A673 (cell line): ENCODE results near the gene BCL2A1. TPM values are rescaled to one million over a fixed set of nuclear protein-coding genes. Genes with fewer than 3 reads are reported as not detected.
"Not testable (repeated sequence)": the region's sequence is repeated elsewhere in the genome, so short reads cannot be mapped to it uniquely, and the experiment has no call there.

Source experiments
- Bru-seq: library from RNA; stranded (reverse); fragments of 400-500 nt; gene quantifications from one replicate; lab custom pipeline; 2021; lab: Mats Ljungman, UMichigan
- BruChase-seq, 2 experiments: library from RNA; stranded (reverse); fragments of 400-500 nt; gene quantifications; one replicate each; lab custom pipeline; 2021; lab: Mats Ljungman, UMichigan
- BruUV-seq: library from RNA; stranded (reverse); fragments of 400-500 nt; replicated peaks from 2 replicates; lab custom pipeline; 2021; lab: Mats Ljungman, UMichigan
- CTCF ChIA-PET: fragments of 300-600 bp; sonication (Branson Sonifier 250); formaldehyde crosslinking; loops from one replicate; lab custom pipeline; 2022; ENCODE audit warnings: antibody characterized with exemption; lab: Charles Lee
- POLR2A ChIA-PET: fragments of 300-600 bp; sonication (Branson Sonifier 250); formaldehyde crosslinking; loops from one replicate; lab custom pipeline; 2022; ENCODE audit warnings: antibody characterized with exemption; ENCODE audit not compliant: low non-redundant PET; lab: Charles Lee
- DNase-seq: peaks from one replicate; pipeline ENCODE4 v3.0.0-alpha.2; 2015; ENCODE audit warnings: low spot score
- H3K27ac ChIP-seq: fragments of 200-600 bp; sonication (generic); 2 replicates; pipeline ENCODE4 v1.5.1; 2016; ENCODE audit warnings: mixed run types, low read depth, mild to moderate bottlenecking, mixed read lengths, antibody characterized with exemption, low read length; ENCODE audit not compliant: poor library complexity, severe bottlenecking
- H3K27me3 ChIP-seq: fragments of 200-600 bp; sonication (generic); replicated peaks from 2 replicates; pipeline ENCODE4 v1.6.1; 2017; ENCODE audit warnings: mixed run types, low read depth, mild to moderate bottlenecking, mixed read lengths, antibody characterized with exemption, low read length; ENCODE audit not compliant: insufficient read depth, poor library complexity
- H3K36me3 ChIP-seq: fragments of 200-600 bp; sonication (generic); 2 replicates; pipeline ENCODE4 v1.6.1; 2016; ENCODE audit warnings: mixed run types, mild to moderate bottlenecking, mixed read lengths, antibody characterized with exemption, low read length; ENCODE audit not compliant: insufficient read depth, poor library complexity, severe bottlenecking
- H3K4me1 ChIP-seq: fragments of 200-600 bp; sonication (generic); 2 replicates; pipeline ENCODE4 v1.6.1; 2017; ENCODE audit warnings: mixed run types, mild to moderate bottlenecking, mixed read lengths, antibody characterized with exemption, low read length; ENCODE audit not compliant: insufficient read depth, poor library complexity, severe bottlenecking
- H3K4me3 ChIP-seq: fragments of 200-600 bp; sonication (generic); 2 replicates; pipeline ENCODE4 v1.5.1; 2016; ENCODE audit warnings: low read depth, mixed run types, mild to moderate bottlenecking, mixed read lengths, low read length; ENCODE audit not compliant: poor library complexity, severe bottlenecking
- H3K9me3 ChIP-seq: fragments of 200-600 bp; sonication (generic); 2 replicates; pipeline ENCODE4 v1.6.1; 2016; ENCODE audit warnings: mixed run types, low read depth, mild to moderate bottlenecking, mixed read lengths, antibody characterized with exemption, low read length; ENCODE audit not compliant: poor library complexity, severe bottlenecking
- EZH2 ChIP-seq: fragments of 200-600 bp; sonication (generic); IDR thresholded peaks from 2 replicates; pipeline ENCODE4 v1.6.1; 2017; ENCODE audit warnings: borderline replicate concordance, low read depth, mild to moderate bottlenecking, mixed read lengths, antibody characterized with exemption, low read length; ENCODE audit not compliant: poor library complexity, severe bottlenecking
- intact Hi-C: fragments of 100-400 bp; cut with micrococcal nuclease; formaldehyde crosslinking; loops from one replicate; pipeline ENCODE4 v1.10.0; 2022; ENCODE audit not compliant: unreplicated experiment
- long read RNA-seq: library from polyadenylated mRNA; stranded (forward); transcript quantifications from one replicate; pipeline ENCODE4 v2.0.0, GENCODE V29; 2022
- total RNA-seq: library from RNA; stranded (reverse); gene quantifications from 2 replicates; pipeline ENCODE4 v1.2.3, GENCODE V29; 2021
- TF ChIP-seq, protein P1 (sequence below): fragments of 300-800, 200-600 bp; sonication (generic); conservative IDR thresholded peaks from 2 replicates; pipeline ENCODE4 v1.5.1; 2017; ENCODE audit warnings: low read depth, mild to moderate bottlenecking, antibody characterized with exemption, low read length, moderate library complexity, mixed read lengths

The BCL2A1 gene
- total RNA-seq (not detected in 2 replicates), Bru-seq, nascent RNA (not detected), BruChase-seq, experiment 1, labeled RNA remaining after a 2-hour chase (not detected), BruChase-seq, experiment 2, labeled RNA remaining after a 6-hour chase (not detected)
- long read RNA-seq, result 0 reads

DNA sequence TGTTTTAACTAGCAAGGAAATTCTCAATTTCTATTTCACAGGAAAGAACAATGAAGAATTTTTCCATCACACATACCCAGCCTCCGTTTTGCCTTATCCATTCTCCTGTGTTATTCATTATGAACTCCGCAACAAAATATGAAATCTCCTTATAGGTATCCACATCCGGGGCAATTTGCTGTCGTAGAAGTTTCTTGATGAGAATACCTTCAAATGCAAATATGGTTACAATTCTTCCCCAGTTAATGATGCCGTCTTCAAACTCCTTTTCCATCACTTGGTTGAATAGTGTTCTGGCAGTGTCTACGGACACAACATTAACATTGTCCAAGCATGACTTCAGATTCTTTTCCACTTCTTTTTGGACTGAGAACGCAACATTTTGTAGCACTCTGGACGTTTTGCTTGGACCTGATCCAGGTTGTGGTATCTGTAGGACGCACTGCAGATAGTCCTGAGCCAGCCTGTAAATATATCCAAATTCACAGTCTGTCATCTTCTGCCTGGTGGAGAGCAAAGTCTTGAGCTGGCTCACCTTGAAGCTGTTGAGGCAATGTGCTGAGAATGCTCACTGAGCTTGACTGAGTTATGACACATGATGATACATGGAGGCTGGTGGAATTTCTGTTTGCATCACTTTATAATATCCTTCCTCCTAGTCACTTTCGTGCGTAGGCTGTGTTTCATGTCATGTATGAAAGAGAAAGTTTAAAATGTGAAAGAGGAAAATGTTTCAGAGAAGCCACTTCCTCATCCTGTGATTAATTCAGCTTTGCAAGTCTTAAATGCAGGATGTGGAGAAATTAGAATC, at the start of gene BCL2A1:
Gene BCL2A1, minus strand, starts transcription at position 573 of the 811 bp plus-strand sequence. Its CDS starts 77 bp downstream, at position 496.
- no peak within 1 kb of the TSS for H3K4me3 ChIP-seq
- no TSS peak for BruUV-seq
- CTCF ChIA-PET, result no interaction called here

DNA sequence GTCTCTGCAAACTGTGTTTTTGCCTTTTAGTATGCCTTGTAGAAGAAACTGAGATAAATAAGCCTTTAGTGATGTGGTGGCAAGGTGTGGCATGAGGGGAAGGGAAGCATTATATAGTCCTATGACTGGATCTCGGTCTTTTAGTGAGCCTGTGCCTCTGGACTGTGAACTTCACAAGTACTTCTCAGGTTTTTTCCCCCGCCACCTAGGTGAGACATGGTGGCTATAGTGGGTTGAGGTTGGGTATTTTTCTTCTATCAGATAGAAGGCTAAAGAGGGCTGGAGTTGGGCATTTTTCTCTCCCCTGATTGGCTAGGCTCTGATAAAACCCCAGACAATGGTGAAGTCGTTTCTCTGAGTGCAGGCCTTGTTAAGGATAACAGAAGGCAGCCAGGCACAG, 49.7 kb upstream of the BCL2A1 start:
- intact Hi-C loops, result no loop called here
- H3K27ac ChIP-seq, result no peak overlapping the region
- TF ChIP-seq, protein P1, sequence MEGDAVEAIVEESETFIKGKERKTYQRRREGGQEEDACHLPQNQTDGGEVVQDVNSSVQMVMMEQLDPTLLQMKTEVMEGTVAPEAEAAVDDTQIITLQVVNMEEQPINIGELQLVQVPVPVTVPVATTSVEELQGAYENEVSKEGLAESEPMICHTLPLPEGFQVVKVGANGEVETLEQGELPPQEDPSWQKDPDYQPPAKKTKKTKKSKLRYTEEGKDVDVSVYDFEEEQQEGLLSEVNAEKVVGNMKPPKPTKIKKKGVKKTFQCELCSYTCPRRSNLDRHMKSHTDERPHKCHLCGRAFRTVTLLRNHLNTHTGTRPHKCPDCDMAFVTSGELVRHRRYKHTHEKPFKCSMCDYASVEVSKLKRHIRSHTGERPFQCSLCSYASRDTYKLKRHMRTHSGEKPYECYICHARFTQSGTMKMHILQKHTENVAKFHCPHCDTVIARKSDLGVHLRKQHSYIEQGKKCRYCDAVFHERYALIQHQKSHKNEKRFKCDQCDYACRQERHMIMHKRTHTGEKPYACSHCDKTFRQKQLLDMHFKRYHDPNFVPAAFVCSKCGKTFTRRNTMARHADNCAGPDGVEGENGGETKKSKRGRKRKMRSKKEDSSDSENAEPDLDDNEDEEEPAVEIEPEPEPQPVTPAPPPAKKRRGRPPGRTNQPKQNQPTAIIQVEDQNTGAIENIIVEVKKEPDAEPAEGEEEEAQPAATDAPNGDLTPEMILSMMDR, result no peak
- no peak for TF ChIP-seq EZH2
- no peak for DNase-seq
- H3K4me3 ChIP-seq, result no peak overlapping the region
- BruUV-seq, result no TSS peak
- H3K9me3 ChIP-seq, result no peaks in the 10 kb centered on the region
- ChIA-PET POLR2A (no interaction called here), CTCF (no interaction called here)
- no peaks in the 10 kb centered on the region for H3K27me3 ChIP-seq
- H3K36me3 ChIP-seq, result no peaks in the 10 kb centered on the region
- H3K4me1 ChIP-seq, result no peaks in the 10 kb centered on the region

More for the DNA sequence above, at the start of gene BCL2A1:
- H3K27ac ChIP-seq, result no peak within 1 kb of the TSS
- no peaks in the 10 kb centered on the region for H3K9me3 ChIP-seq
- DNase-seq, result no peak
- TF ChIP-seq EZH2, result no peak
- TF ChIP-seq, protein P1, result no peak
- intact Hi-C loops, result no loop called here
- no peaks in the 10 kb centered on the region for H3K27me3 ChIP-seq
- H3K4me1 ChIP-seq, result no peaks in the 10 kb centered on the region
- POLR2A ChIA-PET, result no interaction called here
- no peaks in the 10 kb centered on the region for H3K36me3 ChIP-seq

DNA sequence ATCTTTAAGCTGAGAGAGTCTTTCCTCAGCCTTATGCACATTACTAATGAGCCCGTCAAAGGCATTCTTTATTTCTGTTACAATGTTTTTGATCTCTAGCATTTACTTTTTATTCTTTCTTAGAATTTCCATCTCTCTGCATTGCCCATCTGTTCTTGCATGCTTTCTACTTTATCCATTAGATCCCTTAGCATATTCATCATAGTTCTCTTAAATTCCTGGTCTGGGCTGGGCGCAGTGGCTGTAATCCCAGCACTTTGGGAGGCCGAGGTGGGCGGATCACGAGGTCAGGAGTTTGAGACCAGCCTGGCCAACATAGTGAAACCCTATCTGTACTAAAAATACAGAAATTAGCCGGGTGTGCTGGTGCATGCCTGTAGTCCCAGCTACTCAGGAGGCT, 49.2 kb upstream of the BCL2A1 start:
- not testable (repeated sequence) for DNase-seq

More for the DNA sequence above, 49.2 kb upstream of the BCL2A1 start:
- BruUV-seq, H3K9me3 ChIP-seq, H3K4me3 ChIP-seq, H3K27me3 ChIP-seq, POLR2A ChIA-PET, intact Hi-C loops, H3K27ac ChIP-seq, H3K36me3 ChIP-seq, CTCF ChIA-PET, H3K4me1 ChIP-seq: not testable (repeated sequence)
